ENCODE data around the gene LIN54. TPM values are rescaled to one million over a fixed set of nuclear protein-coding genes. Genes with fewer than 3 reads are reported as not detected.
A peak's percentile ranks its signal among the peaks of the same experiment; 100 is the strongest.

LIN54 gene
- polyA plus RNA-seq, 1 of the 3 experiments (the other 2 are of a cell fraction), result 6.4 TPM

GRCh38 chr4:82930848-82931755 is 79.5 kb downstream of the LIN54 start:
- CTCF ChIA-PET, result no interaction called here
- TF ChIP-seq ZBTB33 (IDR thresholded peaks at IDR 0.05; ENCODE audit: borderline replicate concordance, low read depth) (no peak), EZH2phosphoT487 (IDR thresholded peaks at IDR 0.05; ENCODE audit: borderline replicate concordance, low read depth) (no peak), CHD2 (IDR thresholded peaks at IDR 0.05; ENCODE audit: low read length, partially characterized antibody) (no peak), NRF1 (IDR thresholded peaks at IDR 0.05; ENCODE audit: low read depth, low read length) (no peak), FOXM1 (IDR thresholded peaks at IDR 0.05; ENCODE audit: low read depth) (no peak), FOSL2 (IDR thresholded peaks at IDR 0.05; ENCODE audit: borderline replicate concordance, low read depth) (no peak), MXI1 (IDR thresholded peaks at IDR 0.05; ENCODE audit: low read depth, low read length) (no peak), SIN3A (IDR thresholded peaks at IDR 0.05; ENCODE audit: borderline replicate concordance, low read depth, low read length) (no peak), POLR2AphosphoS5 (IDR thresholded peaks at IDR 0.05; ENCODE audit: low read depth, low read length) (no peak), CTCF (IDR thresholded peaks at IDR 0.05) (no peak), ELF1 (IDR thresholded peaks at IDR 0.05) (no peak), EP300 (IDR thresholded peaks at IDR 0.05; ENCODE audit: borderline replicate concordance in 1 of 2, low read depth in 1 of 2, low read length in 1 of 2) (no peak), RAD21 (IDR thresholded peaks at IDR 0.05; ENCODE audit: low read length) (no peak), USF1 (IDR thresholded peaks at IDR 0.05; ENCODE audit: borderline replicate concordance, low read depth) (no peak)

More at GRCh38 chr4:82930848-82931755, 79.5 kb downstream of the LIN54 start:
- POLR2A ChIA-PET, result no interaction called here
- Histone ChIP-seq H3K9me3 (no peaks in the 10 kb centered on the region), H3K27ac (ENCODE audit: low read depth in 2 of 2, low read length in 1 of 2) (peak overlapping the region in 1 of 2 experiments; percentile 16; a peak in 1 of 4 replicates), H3K36me3 (replicated peaks in 1 of 2; ENCODE audit: control insufficient read depth in 1 of 2, insufficient read depth in 2 of 2, low read length in 1 of 2) (peaks cover 32 to 43% of the 10 kb centered on the region in 2 experiments), H3F3A (replicated peaks; ENCODE audit: insufficient read depth) (no peaks in the 10 kb centered on the region), H3K27me3 (ENCODE audit: insufficient read depth) (no peaks in the 10 kb centered on the region), H3K9ac (no peak overlapping the region), H3K4me1 (ENCODE audit: control insufficient read depth in 1 of 2, insufficient read depth in 2 of 2, low read depth in 1 of 2, low read length in 1 of 2) (no peaks in the 10 kb centered on the region; a peak in 1 of 4 replicates), H4K20me1 (ENCODE audit: insufficient read depth) (no peaks in the 10 kb centered on the region), H3K4me3 (ENCODE audit: low read depth in 2 of 2, low read length in 1 of 2) (no peak overlapping the region), H3K79me2 (ENCODE audit: insufficient read depth) (no peaks in the 10 kb centered on the region), H2AFZ (ENCODE audit: low read depth) (no peak overlapping the region), H3K9me2 (no peaks in the 10 kb centered on the region), H3K4me2 (no peak overlapping the region)
- peak; percentile 6 for DNase-seq
- WGBS (ENCODE audit: low lambda C conversion rate), result 74% methylated on average over 5 of the region's 5 CpGs
